LNCAP (cell line): ENCODE results near the gene CUX1.

Experiments used
- TF ChIP-seq, protein P1 (sequence below): fragments of 450-650 bp; IDR thresholded peaks from 2 replicates; pipeline ENCODE4 v1.5.1; 2017; ENCODE audit warnings: mild to moderate bottlenecking

The CUX1 gene

DNA sequence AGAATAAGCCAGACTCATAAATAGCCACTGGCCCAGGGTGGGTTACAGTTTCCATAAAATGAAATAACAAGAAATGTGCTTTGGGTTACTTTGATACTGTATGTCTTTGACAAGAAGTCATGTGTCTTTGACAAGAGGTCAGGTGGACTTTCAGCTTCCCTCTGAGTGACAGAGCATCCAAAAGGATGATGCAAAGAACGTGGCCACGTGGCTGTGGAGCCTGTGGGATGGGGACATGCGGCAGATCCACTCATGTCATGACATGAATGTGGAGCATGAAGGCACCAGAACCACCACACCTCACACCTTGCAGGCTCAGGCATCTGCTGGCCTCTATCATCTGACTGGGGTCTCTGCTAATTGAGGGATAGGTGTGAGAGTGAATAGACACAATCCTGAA lies 37.1 kb upstream of the CUX1 start:
- TF ChIP-seq, protein P1, sequence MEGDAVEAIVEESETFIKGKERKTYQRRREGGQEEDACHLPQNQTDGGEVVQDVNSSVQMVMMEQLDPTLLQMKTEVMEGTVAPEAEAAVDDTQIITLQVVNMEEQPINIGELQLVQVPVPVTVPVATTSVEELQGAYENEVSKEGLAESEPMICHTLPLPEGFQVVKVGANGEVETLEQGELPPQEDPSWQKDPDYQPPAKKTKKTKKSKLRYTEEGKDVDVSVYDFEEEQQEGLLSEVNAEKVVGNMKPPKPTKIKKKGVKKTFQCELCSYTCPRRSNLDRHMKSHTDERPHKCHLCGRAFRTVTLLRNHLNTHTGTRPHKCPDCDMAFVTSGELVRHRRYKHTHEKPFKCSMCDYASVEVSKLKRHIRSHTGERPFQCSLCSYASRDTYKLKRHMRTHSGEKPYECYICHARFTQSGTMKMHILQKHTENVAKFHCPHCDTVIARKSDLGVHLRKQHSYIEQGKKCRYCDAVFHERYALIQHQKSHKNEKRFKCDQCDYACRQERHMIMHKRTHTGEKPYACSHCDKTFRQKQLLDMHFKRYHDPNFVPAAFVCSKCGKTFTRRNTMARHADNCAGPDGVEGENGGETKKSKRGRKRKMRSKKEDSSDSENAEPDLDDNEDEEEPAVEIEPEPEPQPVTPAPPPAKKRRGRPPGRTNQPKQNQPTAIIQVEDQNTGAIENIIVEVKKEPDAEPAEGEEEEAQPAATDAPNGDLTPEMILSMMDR: no peak

DNA sequence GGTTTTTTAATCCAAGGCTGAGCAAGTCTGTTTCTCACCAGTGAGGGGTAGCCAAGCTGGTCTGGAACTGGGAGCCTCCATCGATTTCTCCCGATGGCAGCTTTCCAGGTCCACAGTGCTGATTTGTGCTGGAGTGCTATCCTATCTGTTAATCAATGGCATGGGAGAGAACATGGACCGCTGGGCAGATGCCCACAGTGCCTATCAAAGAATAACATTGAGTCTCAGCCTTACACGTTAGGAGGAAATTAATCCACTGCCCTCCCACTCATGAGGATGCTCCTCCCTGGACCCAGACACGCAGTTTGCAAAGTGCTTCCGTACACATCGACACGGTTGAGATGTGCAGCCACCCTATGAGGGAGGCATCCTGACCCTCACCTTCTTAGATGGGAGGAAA lies 36.0 kb upstream of the CUX1 start:
- TF ChIP-seq, protein P1: no peak

GRCh38 chr7:101782476-101782875 lies 35.0 kb upstream of the CUX1 start:
- TF ChIP-seq, protein P1: no peak

GRCh38 chr7:101782896-101783295 lies 34.5 kb upstream of the CUX1 start:
- TF ChIP-seq, protein P1: no peak

DNA sequence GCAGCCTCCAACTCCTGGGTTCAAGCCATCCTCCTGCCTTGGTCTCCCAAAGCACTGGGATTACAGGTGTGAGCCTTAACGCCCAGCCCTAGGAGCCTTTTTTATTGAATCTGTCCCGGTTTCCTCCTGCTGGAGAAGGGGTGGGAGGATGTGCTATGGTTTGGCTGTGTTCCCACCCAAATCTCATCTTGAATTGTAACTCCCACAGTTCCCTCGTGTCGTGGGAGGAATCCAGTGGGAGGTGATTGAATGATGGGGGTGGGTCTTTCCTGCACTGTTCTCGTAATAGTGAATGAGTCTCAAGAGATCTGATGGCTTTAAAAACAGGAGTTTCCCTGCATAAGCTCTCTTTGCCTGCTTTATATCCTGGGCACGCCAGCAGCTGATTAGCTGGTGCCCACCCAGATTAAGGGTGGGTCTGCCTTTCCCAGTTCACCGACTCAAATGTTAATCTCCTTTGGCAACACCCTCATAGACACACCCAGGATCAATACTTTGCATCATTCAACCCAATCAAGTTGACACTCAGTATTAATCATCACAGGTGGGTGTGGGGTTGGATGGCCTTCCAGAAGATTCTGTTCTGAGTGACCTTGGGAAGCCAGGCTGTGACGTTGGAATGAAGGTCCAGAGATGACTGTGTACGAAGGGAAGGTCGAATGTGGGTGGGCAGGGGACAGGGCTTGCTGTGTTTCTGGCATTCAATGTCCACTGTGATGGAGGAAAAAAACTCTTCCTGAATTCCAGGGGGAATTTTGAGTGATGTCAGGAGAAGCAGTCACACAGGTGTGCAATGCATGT lies 33.8 kb upstream of the CUX1 start:
- TF ChIP-seq, protein P1: no peak

DNA sequence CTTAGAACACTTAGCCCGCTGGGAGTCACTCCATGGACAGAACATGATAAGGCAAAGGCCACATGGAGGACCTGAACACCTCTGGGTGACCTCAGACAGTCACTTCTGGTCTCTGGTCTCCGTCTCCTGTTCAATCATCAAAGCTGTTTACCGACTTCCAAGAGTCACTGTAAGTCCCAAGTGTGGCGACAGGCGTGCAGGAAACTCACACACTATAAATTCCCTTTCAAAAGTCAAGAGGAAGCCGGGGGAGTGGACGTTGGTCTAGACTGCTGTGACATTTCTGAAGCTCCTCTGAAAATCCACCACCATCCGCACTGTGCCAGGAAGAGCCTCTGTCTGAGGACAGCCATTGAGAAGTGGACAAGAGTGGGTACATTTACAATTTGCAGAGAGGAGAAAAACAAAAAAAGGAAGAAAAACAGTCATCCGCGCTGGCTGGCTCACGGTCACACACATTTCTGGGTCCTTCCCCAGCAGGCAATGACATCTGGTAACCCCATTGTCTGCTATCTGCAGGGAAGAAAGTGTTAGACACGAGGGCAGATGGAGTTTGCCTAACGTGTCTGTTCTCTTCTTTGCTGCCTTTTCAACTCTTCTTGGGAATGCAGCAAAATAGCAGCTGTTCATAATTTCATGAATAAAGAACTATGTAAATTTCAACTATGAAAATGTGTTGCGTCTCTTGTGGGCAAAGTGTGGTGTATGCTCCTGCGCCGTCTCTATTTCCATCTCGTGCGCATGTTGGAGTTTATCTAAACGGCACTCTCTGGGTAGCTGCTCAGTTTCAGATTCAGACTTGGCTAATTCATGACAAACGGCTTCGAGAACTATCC lies 32.9 kb upstream of the CUX1 start:
- TF ChIP-seq, protein P1: no peak

DNA sequence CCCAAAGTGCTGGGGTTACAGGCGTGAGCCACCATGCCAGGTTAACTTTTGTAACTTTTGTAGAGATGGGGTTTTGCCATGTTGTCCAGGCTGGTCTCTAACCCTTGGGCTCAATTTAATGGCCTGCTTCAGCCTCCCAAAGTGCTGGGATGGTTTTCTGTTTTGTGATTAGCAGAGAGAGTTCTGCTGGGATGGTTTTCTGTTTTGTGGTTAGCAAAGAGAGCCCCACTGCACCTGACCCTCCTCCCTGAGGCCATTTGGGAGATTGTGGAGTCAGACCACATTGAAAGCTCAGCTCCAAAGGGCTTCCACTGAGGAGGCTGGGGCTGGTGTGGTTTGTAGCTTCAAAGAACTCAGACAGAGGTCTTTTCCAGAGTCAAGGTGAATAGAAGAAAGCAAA lies 29.6 kb upstream of the CUX1 start:
- TF ChIP-seq, protein P1: no peak
